Measurements from ENCODE around the gene UBE2R2. TPM values are rescaled to one million over a fixed set of nuclear protein-coding genes. Genes with fewer than 3 reads are reported as not detected.
"Not testable (repeated sequence)": the region's sequence is repeated elsewhere in the genome, so short reads cannot be mapped to it uniquely, and the experiment has no call there.

Gene UBE2R2
- total RNA-seq, 1 donor from 2014 or later, result 39.9 TPM

DNA sequence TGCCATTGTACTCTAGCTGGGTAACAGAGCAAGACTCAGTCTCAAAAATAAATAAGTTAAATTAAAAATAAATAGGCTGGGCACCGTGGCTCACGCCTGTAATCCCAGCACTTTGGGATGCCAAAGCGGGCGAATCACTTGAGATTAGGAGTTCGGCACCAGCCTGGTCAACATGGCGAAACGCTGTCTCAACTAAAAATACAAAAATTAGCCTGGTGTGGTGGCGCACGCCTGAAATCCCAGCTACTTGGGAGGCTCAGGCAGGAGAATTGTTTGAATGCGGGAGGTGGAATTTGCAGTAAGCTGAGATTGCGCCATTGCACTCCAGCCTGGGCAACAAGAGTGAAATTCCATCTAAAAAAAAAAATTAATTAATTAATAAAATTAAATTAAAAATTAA, 10.3 kb downstream of the UBE2R2 start:
- ATAC-seq; DNase-seq (ENCODE audit: low spot score); intact Hi-C loops (cut with DNase I): not testable (repeated sequence)

DNA sequence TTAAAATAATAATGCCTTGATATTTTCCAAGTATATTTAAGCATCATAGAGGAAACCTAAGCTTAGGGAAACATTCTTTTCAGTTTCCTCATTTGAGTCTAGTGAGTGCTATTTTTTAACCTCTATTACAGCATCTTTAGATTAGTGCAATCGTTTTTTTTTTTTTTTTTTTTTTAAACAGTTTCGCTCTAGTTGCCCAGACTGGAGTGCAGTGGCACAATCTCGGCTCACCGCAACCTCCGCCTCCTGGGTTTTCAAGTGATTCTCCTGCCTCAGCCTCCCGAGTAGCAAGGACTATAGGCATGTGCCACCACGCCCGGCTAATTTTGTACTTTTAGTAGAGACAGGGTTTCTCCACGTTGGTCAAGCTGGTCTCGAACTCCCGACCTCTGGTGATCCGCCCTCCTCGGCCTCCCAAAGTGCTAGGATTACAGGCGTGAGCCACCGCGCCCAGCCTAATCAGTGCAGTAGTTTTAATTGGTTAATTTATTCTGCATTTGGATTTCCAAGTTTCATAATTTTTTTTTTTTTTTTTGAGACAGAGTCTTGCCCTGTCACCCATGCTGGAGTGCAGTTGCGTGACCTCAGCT, 12.8 kb downstream of the UBE2R2 start:
- DNase-seq (ENCODE audit: low spot score); ATAC-seq; intact Hi-C loops (cut with DNase I): not testable (repeated sequence)

DNA sequence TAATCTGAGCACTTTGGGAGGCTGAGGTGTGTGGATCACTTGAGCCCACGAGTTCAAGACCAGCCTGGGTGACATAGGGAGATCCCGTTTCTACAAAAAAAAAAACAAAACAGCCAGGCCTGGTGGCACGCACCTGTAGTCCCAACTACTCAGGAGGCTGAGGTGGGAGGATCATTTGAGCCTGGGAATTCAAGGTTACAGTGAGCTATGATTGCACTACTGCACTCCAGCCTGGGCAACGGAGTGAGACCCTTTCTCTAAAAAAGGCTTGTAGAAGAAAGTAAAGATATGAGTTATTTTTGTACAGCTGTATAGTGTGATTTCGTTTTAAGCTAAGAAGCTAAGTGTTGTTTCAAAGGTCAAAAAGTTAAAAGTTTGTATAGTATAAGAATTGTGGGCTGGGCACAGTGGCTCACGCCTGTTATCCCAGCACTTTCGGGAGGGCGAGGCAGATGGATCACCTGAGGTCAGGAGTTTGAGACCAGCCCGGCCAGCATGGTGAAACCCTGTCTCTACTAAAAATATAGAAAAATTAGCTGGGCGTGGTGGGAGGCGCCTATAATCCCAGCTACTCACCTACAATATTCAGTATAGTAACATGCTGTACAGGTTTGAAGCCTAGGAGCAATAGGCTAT, 18.8 kb downstream of the UBE2R2 start:
- DNase-seq (ENCODE audit: low spot score), result no peak
- ATAC-seq, result no peak
- intact Hi-C loops (cut with DNase I), result no loop called here

DNA sequence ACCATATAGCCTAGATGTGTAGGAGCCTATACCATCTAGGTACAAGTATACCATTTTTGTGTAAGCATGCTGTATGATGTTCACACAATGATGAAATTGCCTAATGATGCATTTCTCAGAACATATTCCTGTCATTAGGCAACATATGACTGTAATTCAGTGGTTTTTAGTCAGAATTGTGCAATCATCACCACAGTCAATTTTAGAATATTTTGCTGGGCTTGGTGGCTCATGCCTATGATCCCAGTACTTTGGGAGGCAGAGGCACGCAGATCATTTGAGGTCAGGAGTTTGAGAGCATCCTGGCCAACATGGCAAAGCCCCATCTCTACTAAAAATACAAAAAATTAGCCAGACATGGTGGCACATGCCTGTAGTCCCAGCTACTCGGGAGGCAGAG, 19.3 kb downstream of the UBE2R2 start:
- intact Hi-C loops (cut with DNase I); DNase-seq (ENCODE audit: low spot score): not testable (repeated sequence)
- peak; percentile 91 for ATAC-seq

DNA sequence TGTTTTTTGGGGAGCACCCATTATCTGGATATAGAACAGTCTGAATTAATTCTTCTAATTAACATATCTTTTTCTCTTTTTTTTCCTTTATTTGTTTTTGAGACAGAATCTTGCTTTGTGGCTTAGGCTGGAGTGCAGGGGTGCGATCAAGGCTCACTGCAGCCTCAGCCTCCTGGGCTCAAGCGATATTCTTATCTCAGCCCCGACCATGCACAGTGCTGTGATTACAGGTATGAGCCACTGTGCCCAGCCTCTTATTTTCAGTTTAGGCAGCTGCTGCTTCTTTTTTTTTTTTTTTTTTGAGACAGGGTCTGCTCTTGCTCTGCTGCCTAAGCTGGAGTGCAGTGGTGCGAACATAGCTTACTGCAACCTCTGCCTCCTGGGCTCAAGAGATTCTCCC, 20.2 kb downstream of the UBE2R2 start:
- no peak for ATAC-seq
- intact Hi-C loops (cut with DNase I), result no loop called here
- no peak for DNase-seq (ENCODE audit: low spot score)

DNA sequence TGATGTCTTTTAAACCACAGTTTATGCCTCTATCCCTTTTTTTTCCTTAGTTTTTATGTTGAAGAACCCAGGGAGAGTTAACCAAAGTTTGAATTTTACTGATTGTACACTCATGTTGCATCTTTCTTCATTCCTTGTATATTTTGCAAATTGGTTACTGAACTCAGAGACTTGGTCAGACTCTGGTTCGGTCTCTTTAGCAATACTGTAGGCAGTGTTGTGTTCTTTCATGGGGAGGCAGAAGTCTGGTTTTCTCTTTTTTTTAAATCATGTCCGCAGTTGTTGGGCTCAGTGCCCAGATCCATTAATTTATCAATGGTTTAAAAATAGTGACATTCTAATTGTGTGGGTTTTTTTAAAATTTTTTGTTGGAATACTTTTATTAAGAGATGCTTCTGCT, 23.4 kb downstream of the UBE2R2 start:
- no peak for ATAC-seq
- intact Hi-C loops (cut with DNase I), result no loop called here

DNA sequence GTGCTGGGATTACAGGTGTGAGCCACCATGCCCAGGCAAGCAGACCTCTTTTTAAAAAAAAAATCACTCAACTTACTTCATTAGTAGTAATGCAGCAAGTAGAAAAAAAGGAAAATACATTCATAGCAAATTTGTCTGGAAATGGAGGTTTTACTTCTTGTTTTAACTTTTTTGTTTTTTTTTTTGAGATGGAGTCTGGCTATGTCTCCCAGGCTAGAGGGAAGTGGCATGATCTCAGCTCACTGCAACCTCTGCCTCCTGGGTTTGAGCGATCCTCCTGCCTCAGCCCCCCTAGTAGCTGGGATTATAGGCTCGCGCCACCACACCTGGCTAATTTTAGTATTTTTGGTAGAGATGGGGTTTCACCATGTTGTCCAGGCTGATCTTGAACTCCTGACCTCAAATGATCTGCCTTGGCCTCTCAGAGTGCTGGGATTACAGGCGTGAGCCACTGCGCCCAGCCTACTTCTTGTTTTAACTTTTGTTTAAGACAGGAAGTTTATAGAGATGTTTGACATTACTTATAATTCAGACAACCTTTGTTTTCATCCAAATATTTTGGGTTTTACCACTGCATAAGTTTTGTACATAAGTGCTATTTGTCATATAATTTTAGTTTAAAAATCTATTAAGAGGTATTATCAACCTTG, 26.5 kb downstream of the UBE2R2 start:
- DNase-seq (ENCODE audit: low spot score) (no peak), ATAC-seq (no peak)
- intact Hi-C loops (cut with DNase I), result no loop called here

More for the DNA sequence above, 23.4 kb downstream of the UBE2R2 start:
- DNase-seq (ENCODE audit: low spot score), result no peak

DNA sequence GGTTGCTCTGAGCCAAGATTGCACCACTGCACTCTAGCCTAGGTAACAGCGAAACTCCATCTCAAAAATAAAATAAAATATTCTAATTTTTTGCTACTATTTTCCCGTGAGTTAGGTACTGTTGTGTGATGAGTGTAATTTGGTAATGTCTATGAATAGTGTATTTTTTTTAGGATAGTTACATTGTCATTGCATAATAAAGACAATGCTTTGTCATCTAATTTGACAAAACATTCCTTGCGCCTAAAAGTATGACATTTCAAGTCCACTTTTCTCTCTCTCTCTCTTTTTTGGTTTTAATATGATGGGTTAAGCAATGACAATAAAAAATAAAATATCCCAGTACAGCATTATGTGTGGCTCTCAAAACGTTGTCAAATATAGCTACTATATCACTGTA, 29.3 kb downstream of the UBE2R2 start:
- no peak for DNase-seq (ENCODE audit: low spot score)
- ATAC-seq, result no peak
- intact Hi-C loops (cut with DNase I), result no loop called here

DNA sequence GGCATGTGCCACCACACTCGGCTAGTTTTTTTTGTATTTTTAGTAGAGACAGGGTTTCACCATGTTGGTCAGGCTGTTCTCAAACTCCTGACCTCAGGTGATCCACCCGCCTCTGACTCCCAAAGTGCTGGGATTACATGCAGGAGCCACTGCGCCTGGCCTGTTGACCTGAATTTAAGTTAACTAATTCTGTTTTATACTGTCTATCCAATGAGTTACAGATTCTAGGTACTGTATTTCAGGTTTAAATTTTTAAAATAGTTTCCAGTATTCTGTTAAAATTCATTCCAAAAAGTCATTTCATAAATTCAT, 30.9 kb downstream of the UBE2R2 start:
- intact Hi-C loops (cut with DNase I); DNase-seq (ENCODE audit: low spot score); ATAC-seq: not testable (repeated sequence)

GRCh38 chr9:33850267-33850629, 33.3 kb downstream of the UBE2R2 start:
- no peak for DNase-seq (ENCODE audit: low spot score)
- ATAC-seq, result no peak
- intact Hi-C loops (cut with DNase I), result no loop called here

DNA sequence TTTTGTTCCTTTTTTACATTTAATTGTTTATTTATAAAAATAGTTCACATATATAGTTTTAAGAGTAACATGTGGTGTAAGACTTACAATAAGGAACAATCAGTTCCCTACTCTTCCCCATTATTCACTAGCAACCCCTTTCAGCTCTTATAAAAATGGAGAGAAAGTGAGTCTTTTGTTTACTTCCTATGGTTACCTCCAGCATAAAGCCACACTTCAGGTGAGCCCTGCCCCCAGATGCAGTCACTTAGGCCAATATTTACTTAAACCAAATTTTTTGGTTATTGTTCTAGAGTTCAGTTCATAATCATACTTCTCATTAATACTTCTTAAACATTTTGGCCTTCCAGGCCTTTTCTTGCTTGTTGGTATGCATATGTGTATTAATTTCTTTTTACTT, 33.7 kb downstream of the UBE2R2 start:
- ATAC-seq, result no peak
- DNase-seq (ENCODE audit: low spot score), result no peak
- intact Hi-C loops (cut with DNase I), result no loop called here

- DNase-seq (ENCODE audit: low spot score) (no peak), ATAC-seq (no peak)
- intact Hi-C loops (cut with DNase I), result no loop called here
Observed at GRCh38 chr9:33851301-33851700, 34.3 kb downstream of the UBE2R2 start.

- intact Hi-C loops (cut with DNase I), result no loop called here
- peak; percentile 77 for ATAC-seq
- peak; percentile 80 for DNase-seq (ENCODE audit: low spot score)
Observed at GRCh38 chr9:33852216-33852826, 35.4 kb downstream of the UBE2R2 start.

DNA sequence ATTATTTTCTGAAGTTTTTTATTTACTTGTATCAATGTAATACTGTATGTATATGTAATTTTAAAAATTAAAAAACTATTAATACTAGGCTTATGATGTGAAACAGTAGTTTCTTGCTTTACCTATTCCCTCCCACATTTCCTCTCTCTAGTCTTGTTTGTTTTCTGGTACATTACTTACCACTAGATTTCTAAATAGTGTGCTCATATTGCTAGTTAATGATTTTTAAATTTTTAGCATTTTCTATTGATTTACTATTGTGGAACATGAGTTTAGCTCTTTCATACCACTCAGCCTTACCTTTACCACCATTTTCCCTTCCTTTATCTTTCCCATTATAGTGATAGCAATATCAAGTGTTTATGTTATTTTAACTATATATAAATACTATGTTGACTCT, 39.3 kb downstream of the UBE2R2 start:
- ATAC-seq, result no peak
- intact Hi-C loops (cut with DNase I), result no loop called here
- DNase-seq (ENCODE audit: low spot score), result no peak

DNA sequence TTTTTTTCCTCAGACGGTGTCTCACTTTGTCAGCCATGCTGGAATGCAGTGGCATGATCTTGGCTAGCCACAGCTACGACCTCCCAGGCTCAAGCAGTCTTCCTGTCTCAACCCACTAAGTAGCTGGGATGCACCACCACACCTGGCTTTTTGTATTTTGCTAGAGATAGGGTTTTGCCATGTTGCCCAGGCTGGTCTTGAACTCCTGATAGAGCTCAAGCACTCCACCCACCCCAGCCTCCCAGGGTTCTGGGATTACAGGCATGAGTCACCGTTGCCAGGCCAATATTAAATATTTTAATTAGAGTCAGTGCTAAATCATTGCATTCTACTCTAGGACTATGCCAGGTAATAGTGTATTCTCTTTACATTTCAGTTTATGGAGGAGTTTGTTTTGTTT, 41.5 kb downstream of the UBE2R2 start:
- no peak for ATAC-seq
- intact Hi-C loops (cut with DNase I), result no loop called here

DNA sequence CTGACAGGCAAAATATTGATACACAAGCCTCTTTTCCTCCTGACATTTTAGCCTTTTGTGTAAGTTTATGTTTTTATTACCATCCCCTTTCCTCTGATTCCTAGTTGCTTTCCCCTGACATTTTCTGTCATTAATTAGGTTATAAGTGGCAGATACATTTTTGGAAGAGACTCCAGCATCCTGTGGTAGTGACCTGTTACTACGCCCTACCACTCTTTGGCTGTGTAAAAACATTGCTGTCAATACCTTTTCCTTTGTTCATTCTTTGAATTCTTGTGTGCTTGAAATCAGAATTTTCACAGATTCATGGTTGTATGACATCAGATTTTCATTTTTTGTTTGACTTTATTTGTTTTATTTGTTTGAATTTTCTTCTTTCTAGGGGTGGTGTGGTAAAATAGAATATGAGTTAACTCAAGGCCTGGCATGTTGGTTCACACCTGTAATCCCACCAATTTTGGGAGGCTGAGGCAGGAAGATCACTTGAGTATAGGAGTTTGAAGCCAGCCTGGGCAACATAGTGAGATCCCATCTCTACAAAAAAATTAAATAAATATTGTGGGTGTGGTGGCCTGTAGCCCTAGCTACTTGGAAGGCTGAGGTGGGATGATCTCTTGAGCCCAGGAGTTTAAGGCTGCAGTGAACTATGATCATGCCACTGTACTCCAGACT, 43.4 kb downstream of the UBE2R2 start:
- no peak for ATAC-seq
- intact Hi-C loops (cut with DNase I), result no loop called here
- DNase-seq (ENCODE audit: low spot score), result no peak

More for the DNA sequence above, 41.5 kb downstream of the UBE2R2 start:
- no peak for DNase-seq (ENCODE audit: low spot score)

- DNase-seq (ENCODE audit: low spot score), result no peak
- no peak for ATAC-seq
- intact Hi-C loops (cut with DNase I), result no loop called here
Observed at GRCh38 chr9:33861917-33862453, 45.0 kb downstream of the UBE2R2 start.

GRCh38 chr9:33863027-33863426, 46.1 kb downstream of the UBE2R2 start:
- DNase-seq (ENCODE audit: low spot score); ATAC-seq; intact Hi-C loops (cut with DNase I): not testable (repeated sequence)

GRCh38 chr9:33867747-33868439, 50.9 kb downstream of the UBE2R2 start:
- ATAC-seq (peak; percentile 95), DNase-seq (ENCODE audit: low spot score) (peak; percentile 69)
- intact Hi-C loops (cut with DNase I), result no loop called here
